Gastroesophageal sphincter (tissue), 4 donors: Measurements from ENCODE around the gene RPUSD3. TPM values are rescaled to one million over a fixed set of nuclear protein-coding genes. Genes with fewer than 3 reads are reported as not detected.
"Not testable (repeated sequence)": the region's sequence is repeated elsewhere in the genome, so short reads cannot be mapped to it uniquely, and the experiment has no call there.

Experiments
- ATAC-seq: fragments of 150-250 bp; one replicate; pipeline ENCODE4 v1.9.1; 2016; ENCODE audit warnings: mild to moderate bottlenecking, moderate library complexity
- H3K27ac ChIP-seq, 4 donors: fragments of 200-600 bp; sonication (generic) in 3 of 4; 1 replicate in 3 of 4; 2 replicates in 1 of 4; pipeline ENCODE4 v1.5.1; 2016 to 2019
- H3K27me3 ChIP-seq: fragments of 200-600 bp; sonication (generic); one replicate; pipeline ENCODE4 v1.5.1; 2019
- H3K36me3 ChIP-seq, 2 donors: fragments of 200-600 bp; sonication (generic); one replicate each; pipeline ENCODE4 v1.5.1; 2019; ENCODE audit warnings: control low read depth in 1 of 2
- H3K4me1 ChIP-seq, 3 donors: fragments of 200-600 bp; sonication (generic); 1 replicate in 2 of 3; 2 replicates in 1 of 3; pipeline ENCODE4 v1.5.1; 2016 to 2019; ENCODE audit warnings: control low read depth in 2 of 3
- H3K4me3 ChIP-seq, 2 donors: fragments of 200-600 bp; sonication (generic); one replicate each; pipeline ENCODE4 v1.5.1; 2019; ENCODE audit warnings: mild to moderate bottlenecking in 1 of 2, moderate library complexity in 1 of 2
- H3K9me3 ChIP-seq, 3 donors: fragments of 200-600 bp; sonication (generic); one replicate each; pipeline ENCODE4 v1.5.1; 2017 to 2019; ENCODE audit warnings: control low read depth in 2 of 3
- CTCF ChIP-seq, 4 experiments: fragments of 200-600 bp in 2 of 4; fragments of 450-650 bp in 2 of 4; sonication (generic) in 1 of 4; IDR thresholded peaks; one replicate each; pipeline ENCODE4 v1.5.1; 2017 to 2019; ENCODE audit warnings: antibody characterized with exemption in 4 of 4, mild to moderate bottlenecking in 2 of 4, moderate library complexity in 2 of 4
- EP300 ChIP-seq: sonication (generic); formaldehyde crosslinking; IDR thresholded peaks from one replicate; pipeline ENCODE4 v1.6.1; 2017; ENCODE audit warnings: antibody characterized with exemption, mild to moderate bottlenecking
- POLR2A ChIP-seq, 2 donors: fragments of 450-650 bp; IDR thresholded peaks; one replicate each; pipeline ENCODE4 v1.6.1; 2017; ENCODE audit warnings: antibody characterized with exemption in 2 of 2, mild to moderate bottlenecking in 2 of 2, moderate library complexity in 1 of 2
- POLR2AphosphoS5 ChIP-seq: sonication (generic); formaldehyde crosslinking; IDR thresholded peaks from one replicate; pipeline ENCODE4 v1.6.1; 2017; ENCODE audit warnings: antibody characterized with exemption
- WGBS, 2 donors: methylation state at CpG; one replicate each; pipeline ENCODE4 v1.1.5; 2018; ENCODE audit warnings: low coverage in 1 of 2; 5-methylcytosine and 5-hydroxymethylcytosine counted together
- total RNA-seq, 4 donors: library from RNA; depleted of rRNA; stranded (reverse); fragments of >200 nt; gene quantifications; one replicate each; pipeline ENCODE4 v1.1.0, GENCODE V29; 2016

The RPUSD3 gene
- total RNA-seq, 4 donors from 2014 or later: 23.7 to 43.1 (median 32.6) TPM

GRCh38 chr3:9875448-9875847, 31.6 kb upstream of the RPUSD3 start:
- Histone ChIP-seq H3K9me3 (no peaks in the 10 kb centered on the region), H3K4me1 (no peaks in the 10 kb centered on the region), H3K36me3 (no peaks in the 10 kb centered on the region), H3K4me3 (no peak overlapping the region), H3K27me3 (no peaks in the 10 kb centered on the region), H3K27ac (no peak overlapping the region)
- TF ChIP-seq CTCF (IDR thresholded peaks at IDR 0.05) (no peak), POLR2A (IDR thresholded peaks at IDR 0.05) (no peak), POLR2AphosphoS5 (no peak), EP300 (no peak)
- no peak for ATAC-seq

GRCh38 chr3:9872067-9872466, 28.3 kb upstream of the RPUSD3 start:
- WGBS, 2 donors: 88 to 96% methylated on average over 5 of the region's 5 CpGs
- H3K27ac ChIP-seq, H3K9me3 ChIP-seq, H3K36me3 ChIP-seq, H3K4me3 ChIP-seq, H3K27me3 ChIP-seq, ATAC-seq, H3K4me1 ChIP-seq: not testable (repeated sequence)

GRCh38 chr3:9870978-9871377, 27.2 kb upstream of the RPUSD3 start:
- Histone ChIP-seq H3K36me3 (no peaks in the 10 kb centered on the region), H3K4me3 (no peak overlapping the region), H3K27ac (no peak overlapping the region), H3K4me1 (peaks cover 0 to 16% (median 0%) of the 10 kb centered on the region in 3 donors), H3K9me3 (no peaks in the 10 kb centered on the region), H3K27me3 (no peaks in the 10 kb centered on the region)
- ATAC-seq: no peak
- TF ChIP-seq POLR2A (IDR thresholded peaks at IDR 0.05) (no peak), CTCF (IDR thresholded peaks at IDR 0.05) (no peak), POLR2AphosphoS5 (no peak), EP300 (no peak)
- WGBS, 2 donors: 53 to 91% methylated on average over 1 of the region's 1 CpG

GRCh38 chr3:9869955-9870354, 26.1 kb upstream of the RPUSD3 start:
- peaks cover 0 to 26% (median 1%) of the 10 kb centered on the region in 3 donors for H3K4me1 ChIP-seq
- H3K9me3 ChIP-seq: no peaks in the 10 kb centered on the region
- no peak overlapping the region for H3K4me3 ChIP-seq
- WGBS, 2 donors: 62 to 68% methylated on average over 3 to 4 of the region's 5 CpGs
- no peak overlapping the region for H3K27ac ChIP-seq
- no peak for ATAC-seq
- no peaks in the 10 kb centered on the region for H3K27me3 ChIP-seq
- H3K36me3 ChIP-seq: no peaks in the 10 kb centered on the region
- TF ChIP-seq POLR2AphosphoS5: no peak
- TF ChIP-seq POLR2A (IDR thresholded peaks at IDR 0.05): no peak

- Histone ChIP-seq H3K4me3 (no peak overlapping the region), H3K4me1 (peaks cover 0 to 55% (median 23%) of the 10 kb centered on the region in 3 donors), H3K27me3 (no peaks in the 10 kb centered on the region), H3K27ac (peak overlapping the region; percentile 49 to 87 (median 86)), H3K36me3 (no peaks in the 10 kb centered on the region), H3K9me3 (no peaks in the 10 kb centered on the region)
- WGBS, 2 donors: 100% methylated on average over 2 of the region's 12 CpGs; no CpG with 5 or more reads in 1 of the 2 donors
- no peak for ATAC-seq
- TF ChIP-seq POLR2A (IDR thresholded peaks at IDR 0.05) (no peak), EP300 (no peak), POLR2AphosphoS5 (no peak), CTCF (IDR thresholded peaks at IDR 0.05) (no peak)
These were observed 23.3 kb upstream of the RPUSD3 start for GRCh38 chr3:9867106-9867505.

- peaks cover 0 to 56% (median 23%) of the 10 kb centered on the region in 3 donors for H3K4me1 ChIP-seq
These were observed 22.8 kb upstream of the RPUSD3 start for GRCh38 chr3:9866639-9867038.

GRCh38 chr3:9865125-9865637, 21.4 kb upstream of the RPUSD3 start:
- not testable (repeated sequence) for ATAC-seq, H3K36me3 ChIP-seq, H3K27me3 ChIP-seq, H3K9me3 ChIP-seq
- Histone ChIP-seq H3K4me1 (peaks cover 0 to 56% (median 23%) of the 10 kb centered on the region in 3 donors), H3K4me3 (peak overlapping the region in 1 of 2 donors; percentile 32), H3K27ac (peak overlapping the region; percentile 64 to 91 (median 86))
- WGBS, 2 donors: 79 to 81% methylated on average over 2 to 4 of the region's 10 CpGs

More at GRCh38 chr3:9866639-9867038, 22.8 kb upstream of the RPUSD3 start:
- TF ChIP-seq EP300 (no peak), POLR2AphosphoS5 (peak; percentile 39)
- peak; percentile 46 for ATAC-seq
- 12 to 62% methylated on average over 3 of the region's 8 CpGs for WGBS, 2 donors
- H3K27ac ChIP-seq: peak overlapping the region; percentile 49 to 87 (median 86)
- no peak overlapping the region for H3K4me3 ChIP-seq
- H3K27me3 ChIP-seq: no peaks in the 10 kb centered on the region
- H3K9me3 ChIP-seq: no peaks in the 10 kb centered on the region
- H3K36me3 ChIP-seq: no peaks in the 10 kb centered on the region
